DMS153 treated with DMSO at 0.1 percent for 48 hours (cell line): ENCODE data around the gene BPIFA2.

Experiments
- DNase-seq: peaks from one replicate; lab custom pipeline; 2025; ENCODE audit not compliant: unreplicated experiment; lab: John Stamatoyannopoulos, UW

Gene BPIFA2

DNA sequence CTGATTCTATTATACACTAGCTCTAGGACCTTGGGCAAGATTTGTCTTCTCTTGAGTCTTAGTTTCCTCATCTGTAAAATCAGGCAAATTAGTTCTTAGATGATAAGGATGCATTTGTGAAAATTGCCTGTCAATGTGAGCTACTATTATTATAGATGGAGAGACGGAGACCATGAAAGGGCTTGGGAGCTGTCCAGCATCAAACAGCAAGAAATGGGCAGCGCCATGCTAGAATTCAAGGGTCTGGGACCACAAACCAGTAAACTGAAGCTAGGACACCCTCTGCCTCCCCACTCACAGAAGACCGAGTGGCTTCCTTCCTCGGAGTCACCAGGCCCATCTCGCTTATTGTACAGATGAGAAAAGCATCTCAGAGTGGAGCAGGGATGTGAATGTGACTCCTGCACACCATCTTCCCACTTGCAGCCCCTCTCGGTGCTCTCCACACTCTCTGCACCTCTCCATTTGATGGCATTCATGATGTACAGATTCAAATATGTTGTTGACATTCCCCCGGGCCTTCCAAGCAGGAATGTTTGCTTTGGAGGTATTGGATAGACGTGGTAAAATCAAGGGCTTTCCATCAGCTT lies 25.0 kb downstream of the BPIFA2 start:
- no peak for DNase-seq

- DNase-seq: no peak
These were observed 31.1 kb downstream of the BPIFA2 start for GRCh38 chr20:33199026-33199425.

GRCh38 chr20:33202451-33202850 lies 34.5 kb downstream of the BPIFA2 start:
- DNase-seq: no peak

DNA sequence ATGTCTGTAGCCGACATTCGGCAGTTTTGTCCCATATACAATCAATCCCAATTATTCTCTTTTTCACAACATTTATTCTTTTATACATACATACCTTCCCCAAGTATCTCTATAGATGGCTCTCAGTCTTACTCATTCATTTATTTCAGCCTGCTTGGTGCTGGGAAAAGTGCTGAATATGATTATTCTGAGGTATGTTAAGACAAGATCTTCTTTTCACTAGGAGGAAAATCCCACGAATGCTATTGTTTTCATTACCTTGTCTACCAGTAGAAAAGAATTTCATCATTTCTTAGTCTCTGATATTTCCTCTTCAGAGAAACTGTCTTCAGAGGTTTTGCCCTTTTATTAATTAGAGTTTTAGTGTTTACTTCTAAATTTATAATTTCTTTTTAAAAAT lies 35.5 kb downstream of the BPIFA2 start:
- DNase-seq: no peak

DNA sequence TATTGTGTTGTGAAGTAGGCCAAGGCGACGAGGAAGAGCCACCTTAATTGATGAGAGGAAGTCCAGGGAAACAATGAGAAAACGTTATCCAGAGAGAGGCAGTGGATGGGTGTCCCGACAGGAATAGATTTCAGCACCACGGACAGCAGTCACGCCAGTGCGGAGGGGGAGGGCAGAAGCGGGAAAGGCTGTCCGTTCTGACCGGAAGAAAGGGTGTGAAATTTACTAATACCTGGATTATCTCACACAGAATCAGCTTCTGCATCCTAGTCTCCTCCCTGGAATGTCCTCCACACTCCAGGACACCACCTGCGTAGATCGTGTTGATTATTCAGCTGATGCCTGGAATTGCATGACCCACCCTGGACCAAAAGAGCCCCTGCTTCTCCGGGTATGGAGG lies 41.8 kb downstream of the BPIFA2 start:
- no peak for DNase-seq

- no peak for DNase-seq
These were observed 42.4 kb downstream of the BPIFA2 start for GRCh38 chr20:33210371-33210770.

GRCh38 chr20:33211817-33212424 lies 44.0 kb downstream of the BPIFA2 start:
- peak; percentile 78 for DNase-seq

- no peak for DNase-seq
These were observed 49.1 kb downstream of the BPIFA2 start, which contains the start of gene BPIFA3 for GRCh38 chr20:33217052-33217451. Gene BPIFA3 (plus strand): TSS chr20:33217352. CDS start chr20:33217537, 185 bp downstream.

DNA sequence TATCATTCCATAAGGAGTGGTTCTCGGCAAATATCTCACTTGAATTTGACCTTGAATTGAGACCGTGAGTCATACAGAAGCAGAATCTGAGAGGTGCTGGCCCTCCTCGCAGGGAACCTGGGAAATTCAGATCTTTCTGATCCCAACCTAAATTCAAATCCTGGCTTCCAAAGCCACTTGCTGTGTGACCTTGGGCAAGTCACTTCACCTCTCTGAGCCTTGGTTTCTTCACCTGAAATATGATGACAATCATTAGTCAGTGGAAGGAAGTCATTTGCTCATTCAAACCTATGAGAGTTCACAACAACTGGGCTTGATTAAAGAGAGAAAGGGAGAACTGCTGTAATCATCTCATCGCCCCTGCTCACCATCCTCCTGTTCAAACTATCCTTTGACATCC lies 56.4 kb downstream of the BPIFA2 start:
- no peak for DNase-seq

- no peak for DNase-seq
These were observed 61.9 kb downstream of the BPIFA2 start for GRCh38 chr20:33229843-33230242.
